A673 (cell line): ENCODE results near the gene KIF26B. TPM values are rescaled to one million over a fixed set of nuclear protein-coding genes. Genes with fewer than 3 reads are reported as not detected.

Source experiments
- BruUV-seq: library from RNA; stranded (reverse); fragments of 400-500 nt; replicated peaks from 2 replicates; lab custom pipeline; 2021; lab: Mats Ljungman, UMichigan
- CTCF ChIA-PET: fragments of 300-600 bp; sonication (Branson Sonifier 250); formaldehyde crosslinking; loops from one replicate; lab custom pipeline; 2022; ENCODE audit warnings: antibody characterized with exemption; lab: Charles Lee
- POLR2A ChIA-PET: fragments of 300-600 bp; sonication (Branson Sonifier 250); formaldehyde crosslinking; loops from one replicate; lab custom pipeline; 2022; ENCODE audit warnings: antibody characterized with exemption; ENCODE audit not compliant: low non-redundant PET; lab: Charles Lee
- DNase-seq: peaks from one replicate; pipeline ENCODE4 v3.0.0-alpha.2; 2015; ENCODE audit warnings: low spot score
- H3K27ac ChIP-seq: fragments of 200-600 bp; sonication (generic); 2 replicates; pipeline ENCODE4 v1.5.1; 2016; ENCODE audit warnings: mixed run types, low read depth, mild to moderate bottlenecking, mixed read lengths, antibody characterized with exemption, low read length; ENCODE audit not compliant: poor library complexity, severe bottlenecking
- H3K27me3 ChIP-seq: fragments of 200-600 bp; sonication (generic); replicated peaks from 2 replicates; pipeline ENCODE4 v1.6.1; 2017; ENCODE audit warnings: mixed run types, low read depth, mild to moderate bottlenecking, mixed read lengths, antibody characterized with exemption, low read length; ENCODE audit not compliant: insufficient read depth, poor library complexity
- H3K36me3 ChIP-seq: fragments of 200-600 bp; sonication (generic); 2 replicates; pipeline ENCODE4 v1.6.1; 2016; ENCODE audit warnings: mixed run types, mild to moderate bottlenecking, mixed read lengths, antibody characterized with exemption, low read length; ENCODE audit not compliant: insufficient read depth, poor library complexity, severe bottlenecking
- H3K4me1 ChIP-seq: fragments of 200-600 bp; sonication (generic); 2 replicates; pipeline ENCODE4 v1.6.1; 2017; ENCODE audit warnings: mixed run types, mild to moderate bottlenecking, mixed read lengths, antibody characterized with exemption, low read length; ENCODE audit not compliant: insufficient read depth, poor library complexity, severe bottlenecking
- H3K4me3 ChIP-seq: fragments of 200-600 bp; sonication (generic); 2 replicates; pipeline ENCODE4 v1.5.1; 2016; ENCODE audit warnings: low read depth, mixed run types, mild to moderate bottlenecking, mixed read lengths, low read length; ENCODE audit not compliant: poor library complexity, severe bottlenecking
- H3K9me3 ChIP-seq: fragments of 200-600 bp; sonication (generic); 2 replicates; pipeline ENCODE4 v1.6.1; 2016; ENCODE audit warnings: mixed run types, low read depth, mild to moderate bottlenecking, mixed read lengths, antibody characterized with exemption, low read length; ENCODE audit not compliant: poor library complexity, severe bottlenecking
- CTCF ChIP-seq: fragments of 300-800, 200-600 bp; sonication (generic); conservative IDR thresholded peaks from 2 replicates; pipeline ENCODE4 v1.5.1; 2017; ENCODE audit warnings: low read depth, mild to moderate bottlenecking, antibody characterized with exemption, low read length, moderate library complexity, mixed read lengths
- EZH2 ChIP-seq: fragments of 200-600 bp; sonication (generic); IDR thresholded peaks from 2 replicates; pipeline ENCODE4 v1.6.1; 2017; ENCODE audit warnings: borderline replicate concordance, low read depth, mild to moderate bottlenecking, mixed read lengths, antibody characterized with exemption, low read length; ENCODE audit not compliant: poor library complexity, severe bottlenecking
- intact Hi-C: fragments of 100-400 bp; cut with micrococcal nuclease; formaldehyde crosslinking; loops from one replicate; pipeline ENCODE4 v1.10.0; 2022; ENCODE audit not compliant: unreplicated experiment
- total RNA-seq: library from RNA; stranded (reverse); gene quantifications from 2 replicates; pipeline ENCODE4 v1.2.3, GENCODE V29; 2021

KIF26B gene
- total RNA-seq, 1 experiment from 2014 or later: not detected

- CTCF ChIA-PET: no interaction called here
- peaks cover 19% of the 10 kb centered on the region for H3K27me3 ChIP-seq
These were observed 537.5 kb downstream of the KIF26B start for GRCh38 chr1:245692318-245692717.

GRCh38 chr1:245693116-245693793, 538.5 kb downstream of the KIF26B start:
- POLR2A ChIA-PET: no interaction called here
- Histone ChIP-seq H3K27me3 (peaks cover 12% of the 10 kb centered on the region), H3K36me3 (no peaks in the 10 kb centered on the region), H3K9me3 (no peaks in the 10 kb centered on the region), H3K27ac (no peak overlapping the region), H3K4me3 (no peak overlapping the region), H3K4me1 (no peaks in the 10 kb centered on the region)
- CTCF ChIA-PET: no interaction called here
- intact Hi-C loops: no loop called here
- DNase-seq: no peak
- no peak for TF ChIP-seq EZH2
- TF ChIP-seq CTCF: no peak
- no TSS peak for BruUV-seq

More at GRCh38 chr1:245692318-245692717, 537.5 kb downstream of the KIF26B start:
- TF ChIP-seq EZH2 (no peak), CTCF (no peak)
- Histone ChIP-seq H3K9me3 (no peaks in the 10 kb centered on the region), H3K36me3 (no peaks in the 10 kb centered on the region), H3K4me1 (no peaks in the 10 kb centered on the region), H3K27ac (no peak overlapping the region), H3K4me3 (no peak overlapping the region)
- intact Hi-C loops: no loop called here
- POLR2A ChIA-PET: no interaction called here
- BruUV-seq: no TSS peak
- DNase-seq: no peak

- no peak overlapping the region for H3K27ac ChIP-seq
- no TSS peak for BruUV-seq
- no peaks in the 10 kb centered on the region for H3K36me3 ChIP-seq
- CTCF ChIA-PET: no interaction called here
- no peak for DNase-seq
- POLR2A ChIA-PET: no interaction called here
- intact Hi-C loops: no loop called here
- no peaks in the 10 kb centered on the region for H3K9me3 ChIP-seq
- no peaks in the 10 kb centered on the region for H3K4me1 ChIP-seq
- peaks cover 12% of the 10 kb centered on the region for H3K27me3 ChIP-seq
- TF ChIP-seq EZH2: no peak
- TF ChIP-seq CTCF: no peak
- H3K4me3 ChIP-seq: no peak overlapping the region
These were observed 539.4 kb downstream of the KIF26B start for GRCh38 chr1:245693941-245694752.
